Suppressor macrophage (primary cell): ENCODE data around the gene OR10H5.
"Not testable (repeated sequence)": the region's sequence is repeated elsewhere in the genome, so short reads cannot be mapped to it uniquely, and the experiment has no call there.

Source experiments
- DNase-seq, 4 experiments: peaks; one replicate each; pipeline ENCODE4 v3.0.0-alpha.2; 2020 to 2022

The OR10H5 gene

DNA sequence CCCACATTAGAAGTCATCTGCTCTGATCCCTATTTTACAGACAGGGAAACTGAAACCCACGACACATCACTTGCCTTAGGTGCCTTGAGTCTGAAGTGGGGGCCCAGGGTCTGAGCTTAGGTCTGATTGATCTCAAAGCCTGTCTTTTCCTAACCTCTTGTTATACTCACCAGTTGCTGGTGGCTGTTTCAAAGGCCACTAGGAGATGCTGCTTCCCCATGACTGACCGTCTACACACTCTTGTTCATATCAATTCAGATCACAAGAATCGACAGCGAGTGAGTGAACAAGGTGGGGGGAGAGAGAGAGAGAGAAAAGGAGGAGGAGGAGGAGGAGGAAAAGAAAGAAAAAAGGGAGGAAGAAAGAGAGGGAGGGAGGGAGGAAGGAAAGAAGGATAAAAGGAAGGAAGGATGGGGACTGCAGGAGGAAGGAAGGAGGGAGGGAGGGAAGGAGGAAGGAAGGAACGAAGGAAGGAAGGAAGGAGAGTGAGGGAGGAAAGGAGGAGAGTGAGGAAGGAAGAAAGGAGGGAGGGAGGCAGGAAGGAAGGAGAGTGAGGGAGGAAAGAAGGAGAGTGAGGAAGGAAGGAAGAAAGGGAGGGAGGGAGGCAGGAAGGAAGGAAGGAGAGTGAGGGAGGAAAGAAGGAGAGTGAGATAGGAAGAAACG, 24.7 kb downstream of the OR10H5 start:
- peak in 2 of 4 experiments; percentile 6 to 9 for DNase-seq

DNA sequence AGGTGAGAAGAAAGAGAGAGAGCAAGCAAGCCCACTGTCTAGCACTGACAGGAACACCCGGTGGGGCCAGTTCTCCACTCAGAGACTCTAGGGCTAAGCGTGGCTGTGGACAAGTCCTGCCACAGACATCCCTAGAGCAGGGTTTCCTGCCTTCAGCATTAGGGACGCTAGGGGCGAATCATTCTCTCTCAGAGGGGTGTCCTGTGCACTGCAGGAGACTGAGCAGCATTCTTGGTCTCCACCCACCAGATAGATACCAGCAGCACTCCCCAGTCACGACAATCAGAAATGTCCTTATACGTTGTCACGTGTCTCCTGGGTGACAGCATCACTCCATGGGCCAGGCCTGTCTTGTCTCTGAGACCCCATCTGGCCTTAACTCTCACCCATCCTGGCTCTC, 26.5 kb downstream of the OR10H5 start:
- DNase-seq: no peak

DNA sequence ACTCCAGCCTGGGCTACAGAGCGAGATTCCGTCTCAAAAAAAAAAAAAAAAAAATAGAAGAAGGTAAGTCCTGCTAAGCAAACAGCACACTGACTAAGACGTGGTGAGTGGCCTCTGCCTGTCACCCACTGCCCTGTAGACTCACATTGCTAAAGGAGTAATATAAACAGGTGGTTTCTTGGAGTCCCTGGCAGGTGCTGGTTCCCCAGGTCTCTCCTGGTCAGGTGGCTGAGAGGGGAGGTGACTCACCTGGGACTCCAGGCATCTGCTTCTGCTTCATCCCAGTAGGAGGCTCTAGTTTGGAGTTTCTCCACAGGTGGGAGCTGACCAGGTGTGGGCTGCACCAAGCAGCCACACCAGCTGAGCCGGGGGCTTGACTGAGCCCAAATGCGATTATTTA, 27.8 kb downstream of the OR10H5 start, which contains the start of gene OR10H1:
OR10H1 (minus strand) TSS at position 359 of the 400 bp plus-strand sequence. CDS start 7,627 bp downstream, outside the sequence.
- no peak for DNase-seq

DNA sequence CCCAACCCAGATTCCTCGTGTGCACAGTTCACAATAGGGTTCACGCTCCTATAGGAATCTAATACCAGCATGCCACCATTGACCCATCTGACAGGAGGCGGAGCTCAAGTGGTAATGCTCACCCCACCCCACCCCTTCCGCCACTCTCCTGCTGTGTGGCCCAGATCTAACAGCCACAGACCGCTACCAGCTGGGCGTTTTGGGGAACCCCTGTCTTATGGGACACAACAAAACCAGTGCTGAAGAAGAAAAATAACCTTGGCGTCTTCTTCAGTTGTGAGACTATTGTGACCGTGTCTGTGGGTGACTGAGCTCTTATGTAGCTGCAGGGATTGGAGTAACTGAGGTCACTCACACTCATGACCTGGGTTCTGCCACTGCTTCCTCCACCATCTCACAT, 33.2 kb downstream of the OR10H5 start:
- no peak for DNase-seq

DNA sequence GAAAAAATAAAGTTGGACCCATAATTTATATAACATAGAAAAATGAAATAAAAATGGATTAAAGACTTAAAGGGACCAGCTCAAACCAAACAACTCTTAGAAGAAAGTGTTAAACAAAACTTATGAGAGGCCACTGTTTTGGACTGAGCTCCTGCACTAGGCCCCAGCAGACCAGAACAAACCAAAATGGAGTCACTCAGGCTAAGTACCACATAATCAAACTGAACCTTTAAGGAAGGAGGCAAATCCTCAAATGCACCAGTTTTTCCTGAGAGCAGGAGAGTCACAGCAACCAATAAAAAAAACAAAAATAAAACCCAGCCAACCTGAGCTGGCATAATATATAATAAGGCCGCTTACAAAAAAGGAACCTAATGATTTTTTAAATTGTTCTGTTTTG, 38.3 kb downstream of the OR10H5 start:
- no peak for DNase-seq

DNA sequence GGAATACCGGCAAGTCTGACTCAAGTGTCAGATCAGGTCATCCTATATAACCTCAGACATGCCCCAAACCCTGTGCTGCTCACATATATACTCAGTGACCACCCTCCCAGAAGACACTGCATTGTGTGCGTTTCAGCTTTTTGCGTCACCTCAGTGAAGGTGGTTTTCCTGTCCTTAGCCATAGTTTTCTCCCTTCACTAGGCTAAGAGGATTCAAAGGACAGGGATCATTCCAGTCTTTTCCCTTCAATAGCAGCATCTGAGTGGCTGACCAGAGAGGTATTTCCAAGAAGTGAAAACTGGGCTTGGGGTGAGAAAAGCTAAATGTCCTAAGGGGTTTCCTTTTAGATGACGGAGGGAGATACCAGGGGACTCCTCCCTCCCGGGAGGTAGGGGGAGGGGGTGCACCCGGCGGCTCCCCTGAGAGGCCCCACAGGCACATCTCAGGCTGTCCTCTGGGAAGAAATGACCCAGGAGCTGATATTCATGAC, 40.7 kb downstream of the OR10H5 start:
- no peak for DNase-seq

GRCh38 chr19:15828611-15829305, 41.3 kb downstream of the OR10H5 start:
- not testable (repeated sequence) for DNase-seq

GRCh38 chr19:15829306-15829698, 41.8 kb downstream of the OR10H5 start:
- DNase-seq: no peak

GRCh38 chr19:15829786-15830185, 42.3 kb downstream of the OR10H5 start:
- DNase-seq: no peak

DNA sequence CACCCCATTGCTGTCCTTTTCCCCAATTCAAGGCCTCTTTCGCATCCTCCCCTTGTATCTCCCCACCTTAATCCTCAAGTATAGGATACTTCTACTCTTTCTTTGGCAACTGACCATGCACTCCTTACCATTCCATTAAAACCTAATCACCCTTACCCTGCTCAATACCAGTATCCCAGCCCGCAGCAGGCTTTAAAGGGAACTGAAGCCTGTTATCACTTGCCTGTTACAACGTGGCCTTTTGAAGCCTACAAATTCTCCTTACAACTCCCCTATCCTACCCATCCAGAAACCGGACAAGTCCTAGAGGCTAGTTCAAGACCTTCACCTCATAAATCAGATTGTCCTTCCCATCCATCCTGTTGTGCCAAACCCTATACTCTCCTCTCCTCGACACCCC, 44.2 kb downstream of the OR10H5 start:
- no peak for DNase-seq

DNA sequence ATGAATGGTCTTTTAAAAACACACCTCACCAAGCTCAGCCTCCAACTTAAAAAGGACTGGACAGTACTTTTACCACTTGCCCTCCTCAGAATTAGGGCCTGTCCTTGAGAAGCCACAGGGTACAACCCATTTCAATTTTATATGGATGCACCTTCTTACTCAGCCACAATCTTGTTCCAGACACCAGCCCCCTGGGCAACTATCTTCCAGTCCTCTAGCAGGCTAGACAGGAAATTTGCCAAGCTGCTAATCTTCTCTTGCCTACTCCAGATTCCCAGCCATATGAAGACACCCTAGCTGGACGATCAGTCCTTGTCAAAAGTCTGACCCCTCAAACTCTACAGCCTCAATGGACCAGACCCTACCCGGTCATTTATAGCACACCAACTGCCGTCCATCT, 46.8 kb downstream of the OR10H5 start:
- DNase-seq: not testable (repeated sequence)

DNA sequence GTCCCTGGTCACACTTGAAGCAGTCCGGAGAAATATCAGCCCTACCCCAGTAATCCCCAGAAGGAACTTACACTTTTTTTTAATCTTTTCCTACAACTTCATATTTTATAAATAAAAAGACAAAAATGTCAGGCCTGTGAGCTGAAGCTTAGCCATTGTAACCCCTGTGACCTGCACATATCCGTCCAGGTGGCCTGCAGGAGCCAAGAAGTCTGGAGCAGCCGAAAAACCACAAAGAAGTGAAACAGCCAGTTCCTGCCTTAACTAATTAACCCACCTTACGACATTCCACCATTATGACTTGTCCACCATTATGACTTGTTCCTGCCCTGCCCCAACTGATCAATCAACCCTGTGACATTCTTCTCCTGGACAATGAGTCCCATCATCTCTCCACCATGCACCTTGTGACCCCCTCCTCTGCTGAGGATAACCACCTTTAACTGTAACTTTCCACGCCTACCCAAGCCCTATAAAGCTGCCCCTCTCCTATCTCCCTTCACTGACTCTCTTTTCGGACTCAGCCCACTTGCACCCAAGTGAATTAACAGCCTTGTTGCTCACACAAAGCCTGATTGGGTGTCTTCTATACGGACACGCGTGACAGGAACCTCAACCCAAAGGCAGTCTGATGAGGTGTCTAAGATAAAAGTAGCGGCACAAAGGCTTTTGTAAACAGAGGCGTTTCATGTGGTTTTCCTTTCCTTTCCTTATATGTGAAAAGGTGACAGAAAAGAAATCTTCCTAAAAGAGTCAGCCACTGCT, 48.3 kb downstream of the OR10H5 start:
- DNase-seq: peak in 3 of 4 experiments; percentile 16 to 42 (median 24)

DNA sequence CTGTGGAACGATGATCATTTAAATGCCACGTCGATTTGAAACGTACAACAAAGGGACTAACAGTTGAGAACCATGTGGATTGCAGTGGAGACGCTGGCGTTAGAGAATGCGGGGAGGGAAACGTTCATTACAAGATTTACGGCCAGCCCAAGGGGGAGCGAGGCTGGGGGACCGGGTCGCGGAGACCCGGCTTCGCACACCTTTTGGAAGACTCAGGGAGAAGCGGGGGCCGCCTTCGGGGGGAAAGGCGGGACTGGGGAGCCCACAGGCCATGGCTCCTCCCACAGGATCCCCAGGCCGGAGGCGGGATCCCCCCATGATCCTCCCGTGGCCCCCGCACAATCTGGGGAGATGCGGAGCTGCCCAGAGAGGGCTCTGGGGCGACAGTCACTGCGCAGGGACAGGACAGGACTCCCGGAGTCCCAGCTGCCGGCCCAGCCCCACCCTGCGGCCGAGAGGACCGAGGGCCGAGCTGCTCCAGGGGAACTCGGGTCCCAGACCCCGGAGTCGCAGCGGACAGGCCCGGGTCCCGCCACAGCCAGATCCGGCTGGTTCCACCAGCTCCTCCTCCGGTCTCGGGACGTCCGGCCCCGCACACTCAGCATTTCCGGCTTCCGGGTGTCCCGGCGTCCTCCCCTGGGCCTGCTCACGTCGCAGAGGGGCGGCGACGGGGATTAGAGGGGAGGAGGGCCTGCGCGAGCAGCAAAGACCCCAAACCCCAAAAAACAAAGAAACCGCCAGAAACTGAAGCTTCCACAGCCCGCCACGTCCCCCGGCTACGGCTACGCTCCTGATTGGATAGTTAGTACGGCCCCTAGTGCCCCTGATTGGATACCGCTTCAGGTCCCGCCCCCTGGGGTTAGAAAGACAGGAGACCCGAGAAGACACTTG, 49.1 kb downstream of the OR10H5 start:
- peak; percentile 96 to 98 (median 98) for DNase-seq

DNA sequence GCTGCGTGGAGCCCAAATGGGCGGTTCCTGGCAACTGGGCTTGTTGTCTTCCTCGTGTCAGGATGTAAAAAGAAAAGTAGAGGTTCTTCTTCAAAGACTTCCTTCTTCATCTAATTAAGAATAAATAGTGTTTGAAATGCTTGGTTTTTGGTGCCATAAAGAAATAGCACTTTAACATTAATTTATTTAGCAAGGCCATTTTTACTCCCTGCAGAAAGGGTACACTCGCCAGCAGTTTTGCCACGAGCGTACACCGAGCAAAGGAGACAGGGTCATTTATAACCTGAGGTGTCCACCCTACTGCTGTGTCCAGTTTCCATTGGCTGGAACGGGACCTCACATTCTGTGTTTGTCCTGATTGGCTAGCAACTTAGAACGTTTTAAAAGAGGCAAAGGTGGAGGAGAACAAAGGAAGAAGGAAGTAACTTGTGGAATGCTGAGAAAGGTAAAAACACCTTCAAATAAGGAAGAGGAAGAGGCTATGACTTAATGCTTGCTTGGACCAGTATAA, 49.8 kb downstream of the OR10H5 start:
- DNase-seq: no peak

- peak in 3 of 4 experiments; percentile 27 to 37 (median 32) for DNase-seq
Observed at GRCh38 chr19:15838351-15838750, 50.9 kb downstream of the OR10H5 start.

- not testable (repeated sequence) for DNase-seq
Observed at GRCh38 chr19:15839888-15840287, 52.4 kb downstream of the OR10H5 start.

GRCh38 chr19:15840833-15841232, 53.4 kb downstream of the OR10H5 start:
- DNase-seq: no peak

DNA sequence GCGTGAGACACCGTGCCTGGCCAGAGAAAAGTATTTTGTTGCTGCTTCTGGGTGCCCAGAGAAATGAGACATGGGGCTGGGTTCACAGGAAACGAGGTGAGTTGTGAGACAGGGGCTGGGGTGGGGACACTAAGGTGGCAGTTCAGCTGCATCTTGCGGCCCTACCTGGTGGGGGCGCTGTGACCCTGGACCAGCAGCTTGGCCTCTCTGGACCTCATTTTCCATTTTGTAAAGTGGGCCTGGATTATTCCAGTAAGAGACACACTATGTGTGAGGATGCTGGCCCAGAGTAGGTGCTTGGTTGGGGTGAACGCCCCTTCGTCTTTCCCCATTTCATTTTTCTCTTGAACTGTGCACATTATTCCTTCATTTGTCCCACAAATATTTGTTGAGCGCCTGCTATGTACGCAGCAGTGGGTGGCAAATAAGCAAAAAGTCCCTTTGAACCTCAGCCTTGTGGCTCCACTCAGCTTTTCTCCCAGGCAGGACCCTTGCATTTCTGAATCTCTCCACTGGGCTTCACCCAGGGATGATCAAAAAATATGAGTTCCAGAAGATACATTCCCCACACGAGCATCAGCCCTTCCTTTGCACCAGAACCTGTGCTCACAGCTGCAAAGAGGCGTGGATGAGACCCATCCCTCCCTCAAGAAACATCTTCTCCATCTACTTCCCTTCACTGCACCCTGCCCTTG, 54.6 kb downstream of the OR10H5 start:
- DNase-seq: peak in 1 of 4 experiments; percentile 13

GRCh38 chr19:15843203-15843893, 55.9 kb downstream of the OR10H5 start:
- DNase-seq: no peak

DNA sequence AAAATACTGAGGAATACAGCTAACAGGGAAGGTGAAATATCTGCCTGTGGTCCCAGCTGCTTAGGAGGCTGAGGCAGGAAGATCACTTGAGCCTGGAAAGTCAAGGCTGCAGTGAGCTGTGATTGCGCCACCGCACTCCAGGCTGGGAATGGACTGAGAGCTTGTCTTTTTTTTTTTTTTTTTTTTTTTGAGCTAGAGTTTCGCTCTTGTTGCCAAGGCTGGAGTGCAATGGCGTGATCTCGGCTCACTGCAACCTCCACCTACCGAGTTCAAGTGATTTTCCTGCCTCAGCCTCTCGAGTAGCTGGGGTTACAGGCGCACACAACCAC, 56.4 kb downstream of the OR10H5 start:
- peak in 2 of 4 experiments; percentile 4 to 19 for DNase-seq

DNA sequence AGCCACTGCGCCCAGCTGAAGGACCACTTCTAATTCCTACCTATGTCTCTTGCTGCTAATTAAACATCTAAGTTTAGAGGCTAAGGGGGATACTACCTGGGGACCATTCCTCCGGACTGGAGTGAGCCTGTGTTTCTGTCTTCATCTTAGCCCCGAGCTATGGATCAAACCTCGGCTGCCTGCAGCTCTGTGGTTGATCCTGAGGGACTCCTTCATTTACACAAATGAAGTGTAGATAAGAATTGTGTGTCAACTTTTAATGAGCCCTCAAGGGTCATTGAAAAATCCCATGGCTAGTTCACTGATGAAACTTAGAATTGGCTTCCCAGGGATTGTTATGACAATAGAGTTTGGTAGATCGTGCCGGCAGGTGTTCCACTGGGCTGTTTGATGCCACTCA, 59.5 kb downstream of the OR10H5 start:
- no peak for DNase-seq
